Measurements from ENCODE around the gene PAX6. TPM values are rescaled to one million over a fixed set of nuclear protein-coding genes. Genes with fewer than 3 reads are reported as not detected.

The PAX6 gene
- total RNA-seq, 1 experiment from 2014 or later: 14.6 TPM

- Histone ChIP-seq H3K27ac (ENCODE audit: low read length) (no peak overlapping the region), H3K4me2 (ENCODE audit: low read length) (no peak overlapping the region), H3F3A (ENCODE audit: low read length, unreplicated experiment) (no peaks in the 10 kb centered on the region), H3K27me3 (ENCODE audit: low read length) (no peaks in the 10 kb centered on the region), H3K9ac (ENCODE audit: low read length) (no peak overlapping the region), H3K36me3 (ENCODE audit: low read depth, low read length) (no peaks in the 10 kb centered on the region), H3K9me2 (replicated peaks; ENCODE audit: low read length) (no peaks in the 10 kb centered on the region), H3K79me2 (ENCODE audit: low read length) (no peaks in the 10 kb centered on the region), H3K4me3 (ENCODE audit: low read length) (no peak overlapping the region), H2AFZ (ENCODE audit: low read length) (no peak overlapping the region), H4K20me1 (ENCODE audit: low read length) (no peaks in the 10 kb centered on the region), H3K9me3 (ENCODE audit: low read length) (no peaks in the 10 kb centered on the region), H3K4me1 (ENCODE audit: insufficient read depth, low read length) (no peaks in the 10 kb centered on the region)
- no peak for DNase-seq
- intact Hi-C loops (cut with micrococcal nuclease): no loop called here
- CTCF ChIA-PET: no interaction called here
- no peak for ATAC-seq
- no peak for TF ChIP-seq EZH2phosphoT487 (IDR thresholded peaks at IDR 0.05; ENCODE audit: borderline replicate concordance, low read length)
- no peak for TF ChIP-seq EZH2 (IDR thresholded peaks at IDR 0.05; ENCODE audit: low read length, unreplicated experiment)
- POLR2A ChIA-PET (ENCODE audit: unreplicated experiment): no interaction called here
- BruUV-seq (replicated peaks): no TSS peak
Observed at GRCh38 chr11:31801298-31801702, 9.8 kb downstream of the PAX6 start.

- ChIA-PET POLR2A (ENCODE audit: unreplicated experiment) (no interaction called here), CTCF (no interaction called here)
- intact Hi-C loops (cut with micrococcal nuclease): no loop called here
- ATAC-seq (no peak), DNase-seq (no peak)
- H3K36me3 ChIP-seq (ENCODE audit: low read depth, low read length): no peaks in the 10 kb centered on the region
- no peaks in the 10 kb centered on the region for H3K9me2 ChIP-seq (replicated peaks; ENCODE audit: low read length)
- H3F3A ChIP-seq (ENCODE audit: low read length, unreplicated experiment): no peaks in the 10 kb centered on the region
- H3K9ac ChIP-seq (ENCODE audit: low read length): no peak overlapping the region
- no peaks in the 10 kb centered on the region for H3K79me2 ChIP-seq (ENCODE audit: low read length)
- BruUV-seq (replicated peaks): no TSS peak
- TF ChIP-seq EZH2phosphoT487 (IDR thresholded peaks at IDR 0.05; ENCODE audit: borderline replicate concordance, low read length): no peak
- H3K9me3 ChIP-seq (ENCODE audit: low read length): no peaks in the 10 kb centered on the region
- no peaks in the 10 kb centered on the region for H3K4me1 ChIP-seq (ENCODE audit: insufficient read depth, low read length)
- H2AFZ ChIP-seq (ENCODE audit: low read length): no peak overlapping the region
- no peaks in the 10 kb centered on the region for H4K20me1 ChIP-seq (ENCODE audit: low read length)
- no peak overlapping the region for H3K4me3 ChIP-seq (ENCODE audit: low read length)
- no peak overlapping the region for H3K27ac ChIP-seq (ENCODE audit: low read length)
- H3K4me2 ChIP-seq (ENCODE audit: low read length): no peak overlapping the region
- H3K27me3 ChIP-seq (ENCODE audit: low read length): no peaks in the 10 kb centered on the region
Observed at GRCh38 chr11:31800398-31801265, 10.5 kb downstream of the PAX6 start.

GRCh38 chr11:31799435-31800397 lies 11.4 kb downstream of the PAX6 start:
- H3F3A ChIP-seq (ENCODE audit: low read length, unreplicated experiment): no peaks in the 10 kb centered on the region
- H4K20me1 ChIP-seq (ENCODE audit: low read length): no peaks in the 10 kb centered on the region
- H3K9me2 ChIP-seq (replicated peaks; ENCODE audit: low read length): no peaks in the 10 kb centered on the region
- no peak overlapping the region for H3K9ac ChIP-seq (ENCODE audit: low read length)
- DNase-seq (no peak), ATAC-seq (no peak)
- no peaks in the 10 kb centered on the region for H3K27me3 ChIP-seq (ENCODE audit: low read length)
- H3K79me2 ChIP-seq (ENCODE audit: low read length): no peaks in the 10 kb centered on the region
- H3K36me3 ChIP-seq (ENCODE audit: low read depth, low read length): no peaks in the 10 kb centered on the region
- CTCF ChIA-PET: no interaction called here
- intact Hi-C loops (cut with micrococcal nuclease): no loop called here
- no peak overlapping the region for H3K27ac ChIP-seq (ENCODE audit: low read length)
- no peaks in the 10 kb centered on the region for H3K9me3 ChIP-seq (ENCODE audit: low read length)
- TF ChIP-seq CTCF (conservative IDR thresholded peaks at IDR 0.05; ENCODE audit: low read depth, low read length) (no peak), EZH2phosphoT487 (IDR thresholded peaks at IDR 0.05; ENCODE audit: borderline replicate concordance, low read length) (no peak), EZH2 (IDR thresholded peaks at IDR 0.05; ENCODE audit: low read length, unreplicated experiment) (no peak)
- no TSS peak for BruUV-seq (replicated peaks)
- H2AFZ ChIP-seq (ENCODE audit: low read length): no peak overlapping the region
- POLR2A ChIA-PET (ENCODE audit: unreplicated experiment): no interaction called here
- H3K4me1 ChIP-seq (ENCODE audit: insufficient read depth, low read length): no peaks in the 10 kb centered on the region
- H3K4me3 ChIP-seq (ENCODE audit: low read length): no peak overlapping the region
- H3K4me2 ChIP-seq (ENCODE audit: low read length): no peak overlapping the region
